WTC11 (cell line): Measurements from ENCODE around the gene RANBP10. TPM values are rescaled to one million over a fixed set of nuclear protein-coding genes. Genes with fewer than 3 reads are reported as not detected.

Experiments
- ATAC-seq: fragments of 200-7000 bp; cut with Tn5 transposase; 2 replicates; pipeline ENCODE4 v1.10.0; 2021; ENCODE audit warnings: mild to moderate bottlenecking, moderate library complexity
- CTCF ChIA-PET: fragments of 300-600 bp; sonication (Branson Sonifier 250); formaldehyde crosslinking; loops from one replicate; lab custom pipeline; 2021; ENCODE audit warnings: antibody characterized with exemption; lab: Charles Lee
- POLR2A ChIA-PET: fragments of 350-600 bp; sonication (Branson Sonifier 250); formaldehyde crosslinking; loops from one replicate; lab custom pipeline; 2021; ENCODE audit warnings: antibody characterized with exemption; lab: Charles Lee
- DNase-seq: peaks from one replicate; pipeline ENCODE4 v3.0.0; 2021; ENCODE audit warnings: low spot score
- H3K27ac Mint-ChIP-seq: 2 replicates; pipeline ENCODE4 v1.8.0; 2021; ENCODE audit warnings: mixed read lengths
- H3K27me3 Mint-ChIP-seq: 2 replicates; pipeline ENCODE4 v1.8.0; 2021; ENCODE audit warnings: low read depth, mild to moderate bottlenecking, moderate library complexity, mixed read lengths
- H3K36me3 Mint-ChIP-seq: 2 replicates; pipeline ENCODE4 v1.8.0; 2021; ENCODE audit warnings: mixed read lengths
- H3K4me1 Mint-ChIP-seq: 2 replicates; pipeline ENCODE4 v1.8.0; 2022; ENCODE audit warnings: mixed read lengths
- H3K4me3 Mint-ChIP-seq: 2 replicates; pipeline ENCODE4 v1.8.0; 2021; ENCODE audit warnings: mild to moderate bottlenecking, moderate library complexity, mixed read lengths
- H3K9me3 Mint-ChIP-seq: 2 replicates; pipeline ENCODE4 v1.8.0; 2021; ENCODE audit warnings: mixed read lengths
- AFF4 ChIP-seq: sonication (generic); formaldehyde crosslinking; IDR thresholded peaks from 2 replicates; pipeline ENCODE4 v1.8.1; 2023; ENCODE audit warnings: mild to moderate bottlenecking, missing genetic modification reagents, borderline replicate concordance
- ARID4B ChIP-seq: sonication (generic); formaldehyde crosslinking; IDR thresholded peaks from 2 replicates; pipeline ENCODE4 v1.8.0; 2023; ENCODE audit warnings: missing genetic modification reagents, mild to moderate bottlenecking, borderline replicate concordance
- ATF3 ChIP-seq: sonication (generic); formaldehyde crosslinking; conservative IDR thresholded peaks from 2 replicates; pipeline ENCODE4 v1.8.1; 2022; ENCODE audit warnings: mild to moderate bottlenecking, missing genetic modification reagents
- E2F1 ChIP-seq: sonication (generic); formaldehyde crosslinking; IDR thresholded peaks from 2 replicates; pipeline ENCODE4 v1.8.0; 2022; ENCODE audit warnings: mild to moderate bottlenecking, missing genetic modification reagents
- FOXP1 ChIP-seq: sonication (generic); formaldehyde crosslinking; IDR thresholded peaks from 2 replicates; pipeline ENCODE4 v1.8.0; 2022; ENCODE audit warnings: missing genetic modification reagents, mild to moderate bottlenecking, moderate library complexity, borderline replicate concordance
- HMGA2 ChIP-seq: fragments of 250-450 bp; sonication (Bioruptor Pico); IDR thresholded peaks from 2 replicates; pipeline ENCODE4 v1.4.0; 2021; ENCODE audit warnings: mild to moderate bottlenecking, moderate library complexity
- PRDM15 ChIP-seq: sonication (generic); formaldehyde crosslinking; IDR thresholded peaks from 2 replicates; pipeline ENCODE4 v1.8.0; 2022; ENCODE audit warnings: missing genetic modification reagents
- ZBTB21 ChIP-seq: sonication (generic); formaldehyde crosslinking; IDR thresholded peaks from 2 replicates; pipeline ENCODE4 v1.8.1; 2023; ENCODE audit warnings: mild to moderate bottlenecking, missing genetic modification reagents, borderline replicate concordance
- ZNF232 ChIP-seq: sonication (generic); formaldehyde crosslinking; IDR thresholded peaks from 2 replicates; pipeline ENCODE4 v1.8.0; 2022; ENCODE audit warnings: mild to moderate bottlenecking, missing genetic modification reagents
- ZNF281 ChIP-seq: sonication (generic); formaldehyde crosslinking; IDR thresholded peaks from 2 replicates; pipeline ENCODE4 v1.8.0; 2023; ENCODE audit warnings: mild to moderate bottlenecking, missing genetic modification reagents
- ZNF317 ChIP-seq: sonication (generic); formaldehyde crosslinking; IDR thresholded peaks from 2 replicates; pipeline ENCODE4 v1.8.1; 2023; ENCODE audit warnings: low read depth, mild to moderate bottlenecking, moderate library complexity, missing genetic modification reagents, borderline replicate concordance
- ZNF396 ChIP-seq: fragments of 250-450 bp; sonication (Bioruptor Pico); IDR thresholded peaks from 2 replicates; pipeline ENCODE4 v1.8.0; 2021; ENCODE audit warnings: mild to moderate bottlenecking, moderate library complexity, borderline replicate concordance
- ZNF425 ChIP-seq: fragments of 250-450 bp; sonication (Bioruptor Pico); conservative IDR thresholded peaks from 2 replicates; pipeline ENCODE4 v1.9.0; 2021; ENCODE audit warnings: mild to moderate bottlenecking
- total RNA-seq: library from RNA; stranded (reverse); gene quantifications from 3 replicates; pipeline ENCODE4 v1.2.3, GENCODE V29; 2021

RANBP10 gene
- total RNA-seq, 1 experiment from 2014 or later: 14.0 TPM

- TF ChIP-seq ZNF317 (CRISPR knock-in tag) (no peak), ARID4B (CRISPR knock-in tag) (no peak)
Measured at GRCh38 chr16:67790071-67790470, 16.3 kb downstream of the RANBP10 start (continued).

- ATAC-seq (no peak), DNase-seq (no peak)
- POLR2A ChIA-PET: interaction anchor here (0.5 kb wide), 1 partner anchor 123 kb away, joined by 3 read pairs; no protein-coding TSS in a partner anchor
- Mint-ChIP-seq H3K36me3 (no peaks in the 10 kb centered on the region), H3K9me3 (no peaks in the 10 kb centered on the region), H3K4me1 (no peaks in the 10 kb centered on the region), H3K27ac (no peak overlapping the region), H3K27me3 (no peaks in the 10 kb centered on the region), H3K4me3 (no peak overlapping the region)
- CTCF ChIA-PET: interaction anchor here (0.8 to 2.0 kb wide), 2 partner anchors 30 to 114 kb away, joined by 3 to 10 read pairs; no protein-coding TSS in a partner anchor
- TF ChIP-seq E2F1 (CRISPR knock-in tag) (no peak), ZBTB21 (CRISPR knock-in tag) (no peak), HMGA2 (CRISPR knock-in tag) (no peak), AFF4 (CRISPR knock-in tag) (no peak)
Measured at GRCh38 chr16:67786491-67786890, 19.9 kb downstream of the RANBP10 start.

GRCh38 chr16:67783353-67783725 lies 23.0 kb downstream of the RANBP10 start:
- DNase-seq: no peak
- no peaks in the 10 kb centered on the region for H3K36me3 Mint-ChIP-seq
- no peak for ATAC-seq
- no peaks in the 10 kb centered on the region for H3K27me3 Mint-ChIP-seq
- no peak overlapping the region for H3K4me3 Mint-ChIP-seq
- POLR2A ChIA-PET: no interaction called here
- CTCF ChIA-PET: interaction anchor here (1.5 kb wide), 1 partner anchor 120 kb away, joined by 3 read pairs; no protein-coding TSS in a partner anchor
- H3K4me1 Mint-ChIP-seq: peaks cover 6% of the 10 kb centered on the region
- H3K27ac Mint-ChIP-seq: no peak overlapping the region
- no peaks in the 10 kb centered on the region for H3K9me3 Mint-ChIP-seq
- TF ChIP-seq ZNF425 (CRISPR knock-in tag) (no peak), ZNF232 (no peak), ZNF396 (CRISPR knock-in tag) (no peak), ATF3 (CRISPR knock-in tag) (no peak), ZNF281 (CRISPR knock-in tag) (no peak), PRDM15 (no peak), FOXP1 (CRISPR knock-in tag) (no peak)
